HG03108 (cell line): ENCODE results near the gene HMGB2.

Source experiments
- ATAC-seq: cut with Tn5 transposase; IDR thresholded peaks from one replicate; pipeline ENCODE4 v1.9.1; 2021; ENCODE audit warnings: moderate library complexity; ENCODE audit not compliant: unreplicated experiment

The HMGB2 gene

GRCh38 chr4:173288698-173289352 lies 45.3 kb downstream of the HMGB2 start:
- ATAC-seq = no peak

DNA sequence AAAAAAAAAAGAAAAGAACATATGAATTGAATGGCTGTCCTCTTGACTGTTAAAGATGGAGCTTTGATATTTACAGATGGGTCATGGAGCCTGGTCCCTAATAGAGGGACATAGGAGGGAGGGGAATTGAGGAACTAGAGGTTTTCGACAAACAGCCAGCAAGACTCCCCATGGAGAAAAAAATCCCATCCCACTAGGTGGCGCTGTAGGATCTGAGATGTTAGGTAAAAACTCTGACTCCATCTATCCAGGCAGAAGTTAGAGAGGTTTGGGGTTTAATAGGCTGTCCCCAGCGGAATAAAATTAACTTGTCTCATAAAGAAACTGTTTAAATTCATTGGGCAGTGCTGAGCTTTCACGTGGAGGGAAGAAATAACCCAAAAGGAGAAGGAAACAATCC lies 45.9 kb downstream of the HMGB2 start:
- ATAC-seq = peak; percentile 58

DNA sequence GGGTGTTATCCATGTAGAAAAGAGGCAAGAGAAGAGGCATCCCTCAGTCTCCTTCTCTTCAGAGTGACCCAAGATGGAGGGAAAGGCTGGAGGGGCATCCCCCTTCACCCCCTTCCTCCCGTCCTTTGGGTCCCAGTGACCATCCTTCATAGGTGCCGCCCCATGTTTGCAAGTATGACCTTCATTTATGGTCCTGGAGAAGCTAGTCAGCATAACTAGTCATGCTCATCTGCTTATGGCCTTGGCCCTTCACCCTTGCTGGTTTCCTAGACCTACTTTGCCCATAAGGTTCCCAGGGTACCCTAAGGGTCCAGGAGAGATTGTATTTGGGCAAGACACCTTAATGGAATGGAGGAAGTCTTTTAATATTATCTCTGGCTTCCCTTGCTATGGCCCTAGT lies 46.7 kb downstream of the HMGB2 start:
- no peak for ATAC-seq

DNA sequence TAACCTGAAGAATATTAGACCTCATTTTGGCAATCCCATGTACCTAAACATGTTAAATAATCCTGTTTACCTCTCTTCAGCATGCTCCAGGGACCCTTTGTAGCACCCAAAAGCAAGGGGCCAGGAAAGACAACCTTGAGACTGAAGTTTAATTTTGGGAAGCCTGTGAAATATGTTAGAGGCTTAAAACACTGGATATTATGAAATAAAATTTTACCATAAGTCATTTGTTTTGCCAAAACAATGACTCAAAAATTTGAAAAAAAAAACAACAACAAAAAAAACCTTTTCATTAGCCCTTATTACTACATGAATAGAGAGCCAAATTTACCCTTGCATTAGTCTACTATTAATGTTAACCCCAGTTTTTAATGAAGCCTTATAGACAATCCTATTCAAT lies 49.7 kb downstream of the HMGB2 start:
- ATAC-seq = no peak

- no peak for ATAC-seq
These were observed 51.5 kb downstream of the HMGB2 start for GRCh38 chr4:173282626-173283025.

GRCh38 chr4:173282256-173282562 lies 51.9 kb downstream of the HMGB2 start:
- no peak for ATAC-seq

DNA sequence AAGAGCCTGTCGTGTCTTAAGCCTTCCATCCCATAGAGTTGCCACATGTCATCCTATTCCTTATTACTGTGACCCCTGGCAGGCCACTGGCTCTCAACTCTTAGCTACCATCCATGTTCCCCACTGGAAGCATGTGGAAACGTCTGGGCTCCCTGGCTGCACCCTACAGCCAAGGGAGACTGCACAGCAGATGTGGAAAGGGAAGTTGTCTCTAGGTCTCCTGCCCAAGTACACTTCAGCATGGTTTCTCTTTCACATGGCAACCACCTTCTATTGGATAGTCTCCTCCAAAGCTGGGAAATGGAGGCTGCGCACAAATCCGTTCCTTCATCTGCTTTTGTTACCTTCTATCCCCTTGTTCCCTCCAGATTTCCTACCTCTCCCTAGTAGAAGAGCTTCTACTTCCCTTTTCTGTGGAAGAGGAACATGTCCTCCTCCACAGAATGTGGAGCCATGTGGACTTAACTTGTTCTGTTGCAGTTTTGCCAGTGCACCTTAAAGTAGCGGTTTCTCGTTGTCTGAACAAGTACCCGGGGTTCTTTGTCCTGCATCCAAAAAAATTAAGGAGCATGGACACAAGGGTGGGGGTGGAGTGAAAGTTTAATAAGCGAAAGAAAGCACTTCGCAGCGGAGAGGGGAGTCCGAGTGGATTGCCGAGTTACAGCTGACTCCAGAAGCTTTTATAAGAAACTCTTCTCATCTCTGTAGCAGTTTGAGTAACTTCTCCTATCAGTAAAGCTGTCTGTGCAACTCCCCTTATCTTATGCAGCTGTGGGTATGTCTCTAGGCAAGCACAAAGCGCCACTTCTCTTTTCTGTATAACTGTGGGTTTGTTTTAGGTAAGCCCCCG lies 52.5 kb downstream of the HMGB2 start:
- no peak for ATAC-seq
